ENCODE data around the gene BCLAF1.
"Not testable (repeated sequence)": the region's sequence is repeated elsewhere in the genome, so short reads cannot be mapped to it uniquely, and the experiment has no call there.

The BCLAF1 gene

DNA sequence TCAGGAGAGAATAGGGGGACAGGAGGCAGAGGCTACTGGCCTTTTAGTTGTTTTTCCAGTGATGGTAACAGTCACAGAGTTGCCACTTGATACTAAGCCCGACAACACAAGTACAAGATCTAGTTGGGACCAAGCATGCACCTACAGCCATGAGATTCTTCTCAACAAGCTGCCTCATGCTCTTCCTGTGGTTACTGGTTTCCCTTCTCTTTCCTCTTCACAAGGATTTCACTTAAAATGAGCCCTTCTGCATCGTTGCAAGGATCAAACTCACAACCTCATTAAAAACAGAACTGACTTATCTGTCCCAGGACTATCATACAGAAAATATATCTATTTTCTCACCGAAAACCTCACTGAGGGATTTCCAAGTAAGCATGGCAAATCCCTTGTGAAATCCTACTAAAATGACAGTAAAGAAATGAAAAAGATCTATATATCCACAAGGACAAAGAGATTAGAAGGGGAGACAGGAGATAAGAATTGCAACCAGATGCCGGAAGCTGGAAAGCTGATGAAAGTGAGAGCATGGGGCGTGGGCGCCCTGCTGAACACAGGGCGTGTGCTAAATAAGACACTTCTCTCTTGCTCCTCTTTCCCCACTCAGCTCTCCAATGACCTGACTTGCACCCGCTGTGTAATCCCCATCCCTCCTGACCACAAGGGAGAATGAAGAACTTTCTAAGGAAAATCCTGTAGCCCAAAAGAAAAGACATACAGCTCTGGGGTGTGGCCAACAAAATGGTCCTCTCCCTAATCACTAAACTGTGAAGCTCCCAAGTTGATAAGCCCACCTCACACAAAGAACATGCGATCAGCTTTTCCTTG, 53.0 kb downstream of the BCLAF1 start:
- no peak for DNase-seq

DNA sequence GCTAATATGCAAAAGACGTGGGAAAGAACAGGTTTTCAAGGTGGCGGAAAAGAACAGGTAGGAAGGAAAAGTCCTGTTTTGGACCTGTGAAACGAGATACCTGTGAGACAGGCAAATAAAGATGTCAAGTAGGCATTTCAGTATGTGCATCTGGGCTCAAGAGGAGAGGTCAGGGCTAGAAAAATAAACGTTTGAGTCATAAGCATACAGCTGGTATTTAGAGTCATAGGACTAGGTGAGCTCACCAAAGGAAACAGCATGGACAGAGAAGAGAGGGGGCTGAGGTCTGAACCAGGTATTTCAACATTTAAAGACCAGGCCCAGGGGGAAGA, 54.4 kb downstream of the BCLAF1 start:
- DNase-seq = no peak

DNA sequence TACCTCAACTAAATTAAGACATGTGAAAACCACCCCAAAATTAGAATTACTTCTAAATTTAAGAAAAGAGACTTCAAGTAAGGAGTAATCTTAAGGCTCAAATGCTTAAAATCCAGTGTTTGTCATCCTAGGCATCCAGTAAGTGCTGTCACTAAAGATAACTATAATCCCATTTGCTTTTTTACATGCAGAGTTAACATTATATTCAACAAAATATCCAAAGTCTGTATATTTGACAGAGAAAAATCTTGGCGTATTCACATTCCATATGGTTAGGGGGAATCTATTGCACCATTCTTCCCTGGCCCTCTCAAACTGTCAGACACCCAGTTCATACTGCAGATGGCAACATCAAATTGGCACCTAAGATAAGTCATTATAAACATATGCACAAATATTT, 56.9 kb downstream of the BCLAF1 start:
- no peak for DNase-seq

DNA sequence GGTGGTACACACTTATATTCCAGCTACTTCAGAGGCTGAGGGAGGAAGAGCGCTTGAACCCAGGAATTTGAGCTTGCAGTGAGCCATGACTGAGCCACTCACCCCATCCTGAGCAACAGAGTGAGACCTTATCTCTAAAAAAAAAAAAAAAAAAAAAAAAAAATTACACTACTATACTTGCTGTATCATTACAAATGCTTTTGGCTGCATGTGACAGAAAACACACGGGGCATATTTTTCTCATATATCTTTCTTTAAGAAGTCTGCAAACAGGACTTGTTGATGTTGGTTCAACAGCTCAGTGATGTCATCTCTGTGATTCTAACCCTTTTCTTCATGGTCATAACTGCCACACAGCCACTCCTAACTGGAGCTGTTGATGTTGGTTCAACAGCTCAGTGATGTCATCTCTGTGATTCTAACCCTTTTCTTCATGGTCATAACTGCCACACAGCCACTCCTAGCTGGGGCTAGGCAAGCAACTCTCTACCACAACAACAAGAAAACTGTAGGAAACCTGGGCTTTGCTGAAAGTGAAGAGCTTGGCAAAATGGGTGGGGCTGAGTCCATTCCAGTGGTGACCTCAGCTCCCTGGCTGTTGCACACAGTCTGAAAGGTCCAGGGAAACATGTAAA, 59.3 kb downstream of the BCLAF1 start:
- DNase-seq = no peak

DNA sequence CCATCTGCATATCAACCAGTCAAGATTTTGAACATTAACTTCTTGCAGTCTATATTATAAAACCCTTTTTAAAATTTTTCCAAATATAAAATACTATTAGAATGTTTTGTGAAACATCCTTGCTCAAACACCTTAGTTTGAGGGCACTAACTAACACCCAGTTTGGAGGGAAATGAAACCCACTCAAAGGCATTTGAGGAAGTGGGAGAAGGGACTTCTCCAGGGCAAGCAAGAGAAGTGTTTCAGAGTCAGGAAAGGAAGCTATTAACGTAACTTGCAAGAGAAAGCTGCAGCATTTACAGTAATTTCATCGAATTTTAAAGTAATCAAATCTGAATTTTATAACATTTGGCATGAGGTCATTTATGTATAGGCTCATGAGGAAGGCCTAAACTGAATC, 60.8 kb downstream of the BCLAF1 start:
- DNase-seq = no peak

DNA sequence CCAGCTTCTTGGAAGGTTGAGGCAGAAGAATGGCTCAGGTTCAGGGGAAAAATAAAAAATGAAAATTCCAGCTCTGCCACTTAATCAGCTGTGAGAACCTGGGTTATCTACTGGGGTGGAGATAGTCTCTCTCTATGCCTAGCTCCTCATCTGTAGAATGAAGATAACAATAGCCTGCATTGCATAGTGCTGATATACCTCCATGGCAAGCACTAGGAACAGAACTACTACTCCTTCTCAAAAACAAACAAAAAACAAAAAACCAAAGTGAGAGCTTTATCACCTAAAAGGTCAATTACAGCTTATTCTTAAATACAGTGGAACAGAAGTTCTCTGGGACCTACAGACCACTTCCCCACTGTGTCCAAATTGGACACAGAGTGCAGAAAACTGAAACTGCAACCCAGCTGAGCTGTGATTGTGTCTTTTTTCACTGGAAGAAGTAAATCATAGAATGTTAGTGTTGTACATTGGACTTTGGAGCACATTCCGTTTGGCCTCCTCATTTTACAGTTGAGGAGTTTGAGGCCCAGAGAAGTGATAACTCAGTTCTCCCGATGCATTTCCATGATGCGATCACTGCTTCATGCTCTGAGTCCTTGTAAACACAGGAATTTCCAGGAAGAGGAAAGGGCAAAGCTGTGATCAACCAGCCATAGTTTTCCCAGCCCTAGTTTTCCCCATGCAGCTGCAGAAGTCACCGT, 62.8 kb downstream of the BCLAF1 start:
- no peak for DNase-seq

DNA sequence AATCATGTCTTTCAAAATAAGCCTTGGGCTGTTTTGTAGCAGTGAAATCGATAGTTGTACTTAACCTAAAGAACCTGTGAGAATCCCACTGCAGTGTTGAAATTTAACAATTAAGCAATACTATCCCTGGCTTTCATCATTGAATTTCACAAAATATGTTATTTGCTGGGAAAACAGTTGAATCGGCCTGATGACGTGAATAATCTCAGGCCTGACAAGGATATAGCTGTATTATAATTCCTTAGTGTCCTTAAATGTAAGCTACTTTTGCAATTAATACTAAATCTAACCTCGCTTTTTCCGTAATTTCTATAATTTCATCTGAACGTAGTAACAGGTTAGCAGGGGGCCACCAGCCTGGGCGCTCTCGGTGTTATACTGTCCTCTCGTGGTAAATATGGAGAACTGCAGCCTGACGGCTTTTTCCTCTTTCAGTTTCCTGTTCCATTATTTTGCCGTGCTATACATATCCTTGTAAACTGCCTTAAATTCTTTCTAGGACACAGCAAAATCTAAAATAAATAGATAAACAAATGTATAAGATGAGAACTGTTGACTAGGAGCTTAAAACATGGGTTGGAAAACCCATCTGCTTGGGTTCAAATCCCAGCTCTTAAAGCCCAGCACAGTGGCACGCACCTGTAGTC, 63.5 kb downstream of the BCLAF1 start:
- no peak for DNase-seq

DNA sequence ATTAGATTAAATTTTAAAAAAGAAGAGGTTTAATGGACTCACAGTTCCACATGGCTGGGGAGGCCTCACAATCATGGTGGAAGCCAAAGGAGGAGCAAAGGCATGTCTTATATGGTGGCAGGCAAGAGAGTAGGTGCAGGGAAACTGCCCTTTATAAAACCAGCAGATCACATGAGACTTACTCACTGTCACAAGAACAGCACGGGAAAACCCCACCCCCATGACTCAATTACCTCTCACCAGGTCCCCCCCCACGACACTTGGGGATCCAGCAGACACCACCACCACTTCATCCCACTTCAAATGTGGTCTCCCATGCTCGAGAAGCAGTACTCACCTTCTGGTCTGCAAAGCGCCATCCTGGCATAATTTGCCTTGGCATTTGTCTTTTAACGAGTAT, 64.2 kb downstream of the BCLAF1 start:
- DNase-seq = no peak

DNA sequence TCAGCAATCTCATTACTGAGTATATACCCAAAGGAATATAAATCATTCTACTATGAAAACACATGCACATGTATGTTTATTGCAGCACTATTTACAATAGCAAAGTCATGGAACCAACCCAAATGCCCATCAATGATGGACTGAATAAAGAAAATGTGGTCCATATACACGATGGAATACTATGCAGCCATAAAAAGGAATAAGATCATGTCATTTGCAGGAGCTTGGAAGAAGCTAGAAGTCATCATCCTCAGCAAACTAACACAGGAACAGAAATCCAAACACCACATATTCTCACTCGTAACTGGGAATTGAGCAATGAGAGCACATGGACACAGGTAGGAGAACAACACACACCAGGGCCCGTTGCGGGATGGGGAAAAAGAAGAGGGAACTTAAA, 64.7 kb downstream of the BCLAF1 start:
- not testable (repeated sequence) for DNase-seq

DNA sequence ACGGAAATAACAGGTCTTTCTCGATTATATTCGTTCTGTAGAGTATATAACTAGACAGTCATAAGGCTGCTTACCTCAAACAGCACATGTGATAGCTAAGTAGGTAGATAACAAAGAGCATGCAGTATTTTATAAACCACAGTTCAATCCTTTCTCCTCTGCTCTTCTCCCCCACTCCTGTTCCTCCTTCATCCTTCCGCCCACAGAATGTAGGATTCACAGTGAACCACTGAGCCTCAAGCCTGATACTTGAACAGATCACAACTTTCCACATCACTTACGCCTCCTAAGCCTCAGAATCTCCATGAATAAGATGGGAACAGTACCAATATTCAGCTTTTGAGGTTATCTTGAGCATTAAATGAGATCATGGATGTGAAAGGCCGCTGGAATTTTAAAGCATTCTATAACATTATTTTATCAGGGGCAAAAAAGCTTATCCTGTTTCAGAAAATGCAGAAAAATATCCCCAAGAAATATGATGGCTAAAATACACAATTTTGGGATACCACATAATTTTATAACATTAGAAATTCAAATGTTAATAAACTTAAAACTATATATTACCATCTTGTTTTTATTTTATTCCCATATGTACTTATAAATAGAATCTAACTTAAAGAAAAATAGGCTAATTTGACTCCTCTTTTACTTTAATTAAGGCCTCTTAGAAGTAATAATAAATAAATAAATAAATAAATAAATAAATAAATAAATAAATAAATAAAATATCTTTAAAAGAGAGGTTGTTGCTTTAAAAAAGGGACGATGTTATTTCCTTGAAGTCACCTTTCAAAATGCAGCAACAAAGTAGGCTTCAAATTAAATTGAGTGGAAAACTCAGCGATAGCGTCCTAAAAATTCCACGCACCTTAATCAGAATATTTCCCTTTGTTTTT, 72.9 kb downstream of the BCLAF1 start:
- DNase-seq = no peak

DNA sequence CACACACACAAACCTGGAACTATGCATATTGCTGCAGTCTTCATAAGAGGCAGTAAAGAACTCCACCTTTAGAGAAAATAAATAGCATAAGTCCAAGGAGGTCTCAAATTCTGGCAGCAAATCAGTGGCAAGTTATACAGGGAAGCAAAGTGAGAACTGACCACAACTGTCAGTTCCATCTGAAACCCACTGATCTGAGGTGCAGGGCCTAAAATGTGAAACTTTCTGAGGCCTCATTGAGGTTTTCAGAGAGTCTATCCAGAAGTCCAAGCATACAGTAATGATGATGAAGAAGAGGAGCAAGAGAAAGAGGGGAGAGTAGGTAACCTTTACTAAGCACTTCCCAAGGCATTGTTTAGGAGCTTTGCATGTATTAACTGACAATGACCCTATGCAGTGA, 75.8 kb downstream of the BCLAF1 start:
- no peak for DNase-seq

DNA sequence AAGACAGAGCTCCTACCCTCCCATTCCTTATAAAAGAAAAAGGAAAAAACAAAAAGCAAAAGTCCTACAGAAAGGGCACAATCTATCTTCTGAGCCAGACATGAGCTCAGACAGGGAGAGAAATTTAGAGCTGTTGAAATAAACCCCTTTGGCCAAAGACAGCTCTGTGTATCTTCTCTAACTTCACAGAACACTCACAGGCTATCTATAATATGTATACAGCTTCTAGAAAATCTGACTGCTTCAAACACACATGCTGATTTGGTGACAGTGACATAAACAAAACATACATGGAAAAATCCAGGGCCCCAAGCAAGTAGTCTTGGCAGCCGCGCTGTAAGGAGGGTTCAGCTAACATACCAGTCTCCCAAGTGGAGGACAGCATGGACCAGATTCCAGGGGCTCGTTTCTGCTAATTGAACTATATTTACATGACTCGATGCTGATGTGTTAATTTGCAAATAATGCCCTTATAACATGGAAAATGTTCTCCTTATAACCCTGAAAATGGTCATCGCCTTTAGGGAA, 76.6 kb downstream of the BCLAF1 start:
- DNase-seq = no peak

DNA sequence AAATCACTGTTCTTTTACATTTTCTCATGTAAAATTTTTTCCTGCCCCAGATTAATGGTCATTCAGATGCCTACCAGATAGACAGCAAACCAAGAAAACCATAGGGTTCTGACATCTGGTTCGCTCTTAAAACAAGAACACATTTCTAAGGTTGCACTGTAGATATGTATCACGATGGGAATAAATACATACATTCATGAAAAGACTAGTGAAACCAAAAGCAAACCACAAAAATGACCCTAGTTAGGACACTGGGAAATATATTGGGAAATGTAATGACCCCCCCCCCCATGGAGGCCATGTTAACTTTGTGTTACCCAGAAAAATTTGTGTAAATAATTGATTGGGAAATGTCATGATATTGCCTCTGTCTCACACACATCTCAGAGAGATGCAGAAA, 77.0 kb downstream of the BCLAF1 start:
- DNase-seq = no peak

DNA sequence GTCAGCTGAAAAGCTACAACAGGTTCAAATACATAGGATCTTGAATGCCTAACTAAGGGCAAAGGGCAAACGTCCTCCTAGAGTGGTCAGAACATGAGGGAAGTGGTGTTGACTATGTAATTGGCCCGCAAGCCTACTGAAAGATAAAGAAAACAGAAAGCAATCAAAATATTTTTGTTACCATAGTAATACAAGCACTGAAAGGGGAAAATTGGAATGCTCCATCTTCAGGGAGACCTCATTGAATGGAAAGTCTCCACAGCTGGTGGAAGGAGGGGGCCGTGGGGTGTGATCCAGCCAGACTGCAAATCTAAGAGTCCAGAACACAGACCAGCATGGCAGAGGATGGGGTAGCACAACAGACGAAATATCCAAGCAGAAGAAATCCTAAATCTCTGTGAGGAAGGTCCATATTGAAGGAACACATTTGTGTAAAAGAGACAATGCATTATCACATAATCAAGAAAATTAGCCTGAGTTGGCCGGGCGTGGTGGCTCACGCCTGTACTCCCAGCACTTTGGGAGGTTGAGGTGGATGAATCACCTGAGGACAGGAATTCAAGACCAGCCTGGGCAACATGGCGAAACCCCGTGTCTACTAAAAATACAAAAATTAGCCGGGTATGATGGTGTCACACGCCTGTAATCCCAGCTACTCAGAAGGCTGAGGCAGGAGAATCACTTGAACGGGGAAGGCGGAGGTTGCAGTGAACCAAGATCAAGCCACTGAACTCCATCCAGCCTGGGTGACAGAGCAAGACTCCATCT, 79.1 kb downstream of the BCLAF1 start:
- DNase-seq = no peak

DNA sequence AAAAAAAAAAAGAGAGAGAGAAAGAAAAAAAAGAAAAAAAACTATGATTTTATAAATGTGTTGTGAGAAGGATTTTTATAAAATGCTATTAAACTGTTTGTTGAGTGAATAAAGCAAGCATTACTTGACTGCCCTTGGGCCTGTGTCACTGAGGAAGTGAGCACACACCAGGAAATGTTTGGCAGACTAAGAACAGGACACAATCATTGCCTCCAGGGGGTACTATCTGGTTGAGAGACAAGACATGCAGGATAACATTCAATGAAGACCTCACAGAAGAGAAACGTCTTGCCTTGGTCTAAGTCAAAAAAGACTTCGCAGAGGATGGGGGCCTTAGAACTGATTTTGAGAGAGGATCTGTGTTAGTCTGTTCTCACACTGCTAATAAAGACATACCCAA, 80.2 kb downstream of the BCLAF1 start:
- no peak for DNase-seq

DNA sequence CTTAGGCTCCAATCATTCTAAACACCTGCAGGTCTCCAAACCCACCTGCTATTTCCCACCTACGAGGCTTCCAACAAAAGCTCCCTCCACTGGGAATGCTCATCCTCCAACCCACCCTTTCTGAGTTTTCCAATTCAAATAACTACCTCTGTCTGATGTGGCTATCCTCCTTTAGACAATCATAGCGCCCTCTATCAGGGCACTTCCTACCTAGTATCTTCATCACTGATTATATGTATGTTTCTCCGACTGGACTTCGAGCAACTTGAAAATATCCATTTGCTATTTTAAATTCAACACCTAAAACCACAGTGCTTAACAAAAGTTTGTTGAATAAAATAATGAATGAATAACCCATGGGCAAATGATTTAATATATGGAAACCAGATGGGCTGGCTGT, 80.9 kb downstream of the BCLAF1 start:
- no peak for DNase-seq

Measured in NCI-H1436 treated with DMSO at 0.1 percent for 48 hours (cell line).